C4-2B (cell line): ENCODE results near the gene ERCC2.
A peak's percentile ranks its signal among the peaks of the same experiment; 100 is the strongest.

Source experiments
- ZFX ChIP-seq: fragments of 450-650 bp; IDR thresholded peaks from 2 replicates; pipeline ENCODE4 v1.6.1; 2017
- TF ChIP-seq, protein P1 (sequence below): fragments of 450-650 bp; conservative IDR thresholded peaks from 2 replicates; pipeline ENCODE4 v1.5.1; 2017; ENCODE audit warnings: mild to moderate bottlenecking

DNA sequence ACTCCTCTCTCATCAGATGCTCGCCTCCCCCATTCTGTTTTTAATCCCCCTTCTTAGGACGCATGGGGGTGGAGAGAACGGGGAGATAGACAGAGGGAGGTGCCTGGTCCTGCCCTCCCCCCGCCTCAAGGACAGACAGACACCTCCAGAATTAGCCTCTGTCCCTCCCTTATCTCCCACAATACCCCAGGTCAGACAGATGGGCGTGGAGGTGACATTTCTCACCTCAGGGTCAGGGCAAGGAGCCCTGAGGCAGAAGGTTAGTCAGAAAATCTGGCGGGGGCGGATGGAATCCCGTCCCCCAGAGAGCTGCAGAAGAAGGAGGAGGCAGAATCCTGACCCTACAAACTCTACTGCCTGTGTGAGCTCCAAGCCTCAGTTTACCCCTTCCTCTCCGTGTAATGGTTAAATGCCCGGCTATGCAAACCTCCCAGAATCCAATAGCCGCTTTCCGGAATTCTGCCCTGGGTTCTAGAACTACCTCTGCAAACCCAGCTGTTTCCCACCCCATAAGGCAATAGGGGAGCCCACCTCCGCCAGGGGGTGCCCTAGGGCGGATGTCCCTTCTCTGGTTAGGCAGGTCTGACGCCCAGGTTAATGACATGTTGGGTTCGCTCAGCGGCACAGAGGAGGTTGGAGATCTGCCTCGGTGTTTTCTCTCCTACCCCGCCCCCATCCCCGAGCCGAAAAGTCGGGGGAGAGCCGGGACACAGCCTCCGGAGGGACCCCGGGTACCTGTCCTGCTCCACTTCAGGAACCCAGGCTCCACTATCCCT lies 33.6 kb upstream of the ERCC2 start:
- TF ChIP-seq, protein P1, sequence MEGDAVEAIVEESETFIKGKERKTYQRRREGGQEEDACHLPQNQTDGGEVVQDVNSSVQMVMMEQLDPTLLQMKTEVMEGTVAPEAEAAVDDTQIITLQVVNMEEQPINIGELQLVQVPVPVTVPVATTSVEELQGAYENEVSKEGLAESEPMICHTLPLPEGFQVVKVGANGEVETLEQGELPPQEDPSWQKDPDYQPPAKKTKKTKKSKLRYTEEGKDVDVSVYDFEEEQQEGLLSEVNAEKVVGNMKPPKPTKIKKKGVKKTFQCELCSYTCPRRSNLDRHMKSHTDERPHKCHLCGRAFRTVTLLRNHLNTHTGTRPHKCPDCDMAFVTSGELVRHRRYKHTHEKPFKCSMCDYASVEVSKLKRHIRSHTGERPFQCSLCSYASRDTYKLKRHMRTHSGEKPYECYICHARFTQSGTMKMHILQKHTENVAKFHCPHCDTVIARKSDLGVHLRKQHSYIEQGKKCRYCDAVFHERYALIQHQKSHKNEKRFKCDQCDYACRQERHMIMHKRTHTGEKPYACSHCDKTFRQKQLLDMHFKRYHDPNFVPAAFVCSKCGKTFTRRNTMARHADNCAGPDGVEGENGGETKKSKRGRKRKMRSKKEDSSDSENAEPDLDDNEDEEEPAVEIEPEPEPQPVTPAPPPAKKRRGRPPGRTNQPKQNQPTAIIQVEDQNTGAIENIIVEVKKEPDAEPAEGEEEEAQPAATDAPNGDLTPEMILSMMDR, result peak; percentile 64
- no peak for TF ChIP-seq ZFX
